ENCODE results near the gene FNBP1L. TPM values are rescaled to one million over a fixed set of nuclear protein-coding genes. Genes with fewer than 3 reads are reported as not detected.

The FNBP1L gene
- total and polyA plus RNA-seq, 9 of the 15 experiments (the other 6 are each of a cell fraction or from before 2014, with no cell fraction given): 1.4 to 6.9 (median 5.9) TPM

GRCh38 chr1:93499075-93499474 is 51.2 kb downstream of the FNBP1L start (continued):
- TF ChIP-seq NR4A1 (CRISPR knock-in tag; IDR thresholded peaks at IDR 0.05) (no peak), NR4A1 (tag; IDR thresholded peaks at IDR 0.05) (no peak), NFRKB (IDR thresholded peaks at IDR 0.05; ENCODE audit: low read depth) (no peak), NCOA6 (IDR thresholded peaks at IDR 0.05) (no peak), RHOXF2B (CRISPR knock-in tag; conservative IDR thresholded peaks at IDR 0.05) (no peak), GABPB1 (CRISPR knock-in tag; IDR thresholded peaks at IDR 0.05) (no peak), EP300 (IDR thresholded peaks at IDR 0.05; ENCODE audit: low read length) (no peak), ZNF408 (CRISPR knock-in tag; IDR thresholded peaks at IDR 0.05; ENCODE audit: low read depth) (no peak), SUPT5H (IDR thresholded peaks at IDR 0.05) (no peak), ZBTB49 (CRISPR knock-in tag; IDR thresholded peaks at IDR 0.05; ENCODE audit: borderline replicate concordance) (no peak), CXXC5 (CRISPR knock-in tag; IDR thresholded peaks at IDR 0.05) (0 out of 2 replicates have a peak, but pooled peaks have one; percentile 19), NFXL1 (CRISPR knock-in tag; IDR thresholded peaks at IDR 0.05) (no peak), MED1 (CRISPR knock-in tag; IDR thresholded peaks at IDR 0.05; ENCODE audit: borderline replicate concordance) (no peak), PURB (CRISPR knock-in tag; IDR thresholded peaks at IDR 0.05; ENCODE audit: low read depth) (no peak), ZNF766 (CRISPR knock-in tag; conservative IDR thresholded peaks at IDR 0.05) (no peak), ZBTB8A (IDR thresholded peaks at IDR 0.05; ENCODE audit: partially characterized antibody) (no peak), MEIS2 (IDR thresholded peaks at IDR 0.05; ENCODE audit: partially characterized antibody) (peak; percentile 87), E2F8 (IDR thresholded peaks at IDR 0.05; ENCODE audit: low read depth, partially characterized antibody) (no peak), ZNF764 (CRISPR knock-in tag; IDR thresholded peaks at IDR 0.05; ENCODE audit: low read depth) (no peak), PRDM10 (IDR thresholded peaks at IDR 0.05; ENCODE audit: partially characterized antibody) (peak; percentile 48), PKNOX1 (IDR thresholded peaks at IDR 0.05) (peak; percentile 86)
